Measurements from ENCODE around the gene NEMF.

DNA sequence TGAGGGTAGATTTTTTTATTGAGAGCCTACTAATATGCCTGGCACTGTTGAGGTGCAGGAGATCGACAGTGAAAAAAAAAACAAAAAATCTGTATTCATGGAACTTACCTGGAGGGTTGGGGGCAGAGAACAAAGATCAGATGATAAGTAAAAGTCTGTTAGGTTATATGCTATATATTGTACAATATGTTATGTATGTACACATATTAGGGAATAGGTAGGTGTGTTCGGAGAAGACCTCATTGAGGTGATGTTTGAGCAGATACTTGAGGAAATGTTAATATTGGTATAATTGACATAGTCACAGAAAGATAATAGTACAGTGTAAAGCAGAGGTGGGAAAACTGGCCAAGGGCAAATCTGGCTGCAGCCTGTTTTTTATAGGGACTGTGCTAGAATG lies 45.9 kb upstream of the NEMF start:
- TF ChIP-seq, protein P1, sequence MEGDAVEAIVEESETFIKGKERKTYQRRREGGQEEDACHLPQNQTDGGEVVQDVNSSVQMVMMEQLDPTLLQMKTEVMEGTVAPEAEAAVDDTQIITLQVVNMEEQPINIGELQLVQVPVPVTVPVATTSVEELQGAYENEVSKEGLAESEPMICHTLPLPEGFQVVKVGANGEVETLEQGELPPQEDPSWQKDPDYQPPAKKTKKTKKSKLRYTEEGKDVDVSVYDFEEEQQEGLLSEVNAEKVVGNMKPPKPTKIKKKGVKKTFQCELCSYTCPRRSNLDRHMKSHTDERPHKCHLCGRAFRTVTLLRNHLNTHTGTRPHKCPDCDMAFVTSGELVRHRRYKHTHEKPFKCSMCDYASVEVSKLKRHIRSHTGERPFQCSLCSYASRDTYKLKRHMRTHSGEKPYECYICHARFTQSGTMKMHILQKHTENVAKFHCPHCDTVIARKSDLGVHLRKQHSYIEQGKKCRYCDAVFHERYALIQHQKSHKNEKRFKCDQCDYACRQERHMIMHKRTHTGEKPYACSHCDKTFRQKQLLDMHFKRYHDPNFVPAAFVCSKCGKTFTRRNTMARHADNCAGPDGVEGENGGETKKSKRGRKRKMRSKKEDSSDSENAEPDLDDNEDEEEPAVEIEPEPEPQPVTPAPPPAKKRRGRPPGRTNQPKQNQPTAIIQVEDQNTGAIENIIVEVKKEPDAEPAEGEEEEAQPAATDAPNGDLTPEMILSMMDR (IDR thresholded peaks at IDR 0.05) = no peak
- TF ChIP-seq POLR2A (IDR thresholded peaks at IDR 0.05) = no peak
- TF ChIP-seq POLR2AphosphoS5 (IDR thresholded peaks at IDR 0.05) = no peak
- no peak for TF ChIP-seq EP300 (IDR thresholded peaks at IDR 0.05; ENCODE audit: low read depth)
